Epithelial cell of proximal tubule (primary cell): Measurements from ENCODE around the gene ITPK1. TPM values are rescaled to one million over a fixed set of nuclear protein-coding genes. Genes with fewer than 3 reads are reported as not detected.

Experiments used
- DNase-seq: peaks from one replicate; pipeline ENCODE4 v3.0.0-alpha.2; 2011; ENCODE audit warnings: low read depth
- H3K4me3 ChIP-seq: 2 replicates; pipeline ENCODE4 v1.5.1; 2011; ENCODE audit warnings: low read depth, mild to moderate bottlenecking, low read length
- total RNA-seq: library from RNA; depleted of rRNA; stranded (reverse); fragments of >200 nt; gene quantifications from 2 replicates; pipeline ENCODE4 v1.2.3, GENCODE V29; 2015
- TF ChIP-seq, protein P1 (sequence below): conservative IDR thresholded peaks from 2 replicates; pipeline ENCODE4 v1.5.1; 2012; ENCODE audit warnings: low read depth, mild to moderate bottlenecking, low read length

Gene ITPK1
- total RNA-seq, 1 donor from 2014 or later, result 22.7 TPM

DNA sequence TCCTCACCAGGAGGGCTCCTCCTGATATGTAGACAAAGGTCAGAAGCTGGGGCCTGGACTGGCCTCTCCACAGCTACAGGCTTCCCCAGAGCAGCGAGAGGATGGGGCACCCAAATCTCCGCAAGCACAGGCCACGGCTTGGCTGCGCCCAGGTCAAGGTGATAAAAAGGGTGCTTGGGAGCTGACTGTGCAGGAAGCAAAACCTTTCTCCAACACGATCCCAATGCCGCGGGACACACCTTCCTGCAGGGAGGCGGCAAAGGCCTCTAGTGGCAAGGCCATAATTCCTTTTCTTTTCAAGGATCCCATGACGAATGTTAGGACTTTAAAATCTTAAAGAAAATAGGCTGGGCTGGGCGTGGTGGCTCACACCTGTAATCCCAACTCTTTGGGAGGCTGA is 13.6 kb downstream of the ITPK1 start:
- TF ChIP-seq, protein P1, sequence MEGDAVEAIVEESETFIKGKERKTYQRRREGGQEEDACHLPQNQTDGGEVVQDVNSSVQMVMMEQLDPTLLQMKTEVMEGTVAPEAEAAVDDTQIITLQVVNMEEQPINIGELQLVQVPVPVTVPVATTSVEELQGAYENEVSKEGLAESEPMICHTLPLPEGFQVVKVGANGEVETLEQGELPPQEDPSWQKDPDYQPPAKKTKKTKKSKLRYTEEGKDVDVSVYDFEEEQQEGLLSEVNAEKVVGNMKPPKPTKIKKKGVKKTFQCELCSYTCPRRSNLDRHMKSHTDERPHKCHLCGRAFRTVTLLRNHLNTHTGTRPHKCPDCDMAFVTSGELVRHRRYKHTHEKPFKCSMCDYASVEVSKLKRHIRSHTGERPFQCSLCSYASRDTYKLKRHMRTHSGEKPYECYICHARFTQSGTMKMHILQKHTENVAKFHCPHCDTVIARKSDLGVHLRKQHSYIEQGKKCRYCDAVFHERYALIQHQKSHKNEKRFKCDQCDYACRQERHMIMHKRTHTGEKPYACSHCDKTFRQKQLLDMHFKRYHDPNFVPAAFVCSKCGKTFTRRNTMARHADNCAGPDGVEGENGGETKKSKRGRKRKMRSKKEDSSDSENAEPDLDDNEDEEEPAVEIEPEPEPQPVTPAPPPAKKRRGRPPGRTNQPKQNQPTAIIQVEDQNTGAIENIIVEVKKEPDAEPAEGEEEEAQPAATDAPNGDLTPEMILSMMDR, result no peak
- no peak for DNase-seq
- H3K4me3 ChIP-seq, result no peak overlapping the region

DNA sequence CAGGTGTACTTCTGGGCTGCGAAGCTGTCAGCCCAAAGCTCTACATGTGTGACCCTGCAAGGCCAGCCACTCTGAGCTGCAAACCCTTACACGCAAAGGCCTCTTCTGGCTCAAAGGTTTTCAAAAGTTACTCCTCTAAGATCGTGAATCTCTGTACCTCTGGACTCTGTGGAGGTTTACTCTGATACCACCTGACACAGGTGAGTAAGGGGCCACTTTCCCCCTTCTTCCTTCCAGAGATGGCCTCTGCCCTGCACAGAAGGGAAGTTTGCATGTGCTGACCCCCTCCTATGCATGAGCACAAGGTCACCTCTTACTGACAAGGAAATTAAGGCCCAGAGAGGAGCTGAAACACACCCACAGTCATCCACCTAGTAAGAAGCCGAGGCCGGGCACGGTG is 14.5 kb downstream of the ITPK1 start:
- DNase-seq, result no peak
- H3K4me3 ChIP-seq, result no peak overlapping the region
- TF ChIP-seq, protein P1, result no peak

DNA sequence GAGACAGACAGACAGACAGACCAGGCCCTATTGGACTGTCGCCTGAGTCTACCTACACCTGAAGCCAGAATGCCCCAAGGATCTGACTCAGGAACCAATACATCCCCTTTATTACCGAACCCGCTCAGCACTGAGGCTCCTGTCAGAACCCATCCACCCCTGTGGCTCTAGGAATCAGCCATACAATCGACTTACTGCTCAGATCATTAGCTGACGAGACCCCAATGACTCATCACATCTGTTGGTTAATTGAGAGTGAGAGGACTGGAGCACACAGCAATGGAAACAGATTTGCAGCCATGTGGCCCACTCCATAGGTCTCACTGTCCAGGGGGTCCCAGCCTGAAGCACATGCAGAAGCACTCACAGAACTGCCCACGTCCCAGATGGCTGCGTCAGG is 15.2 kb downstream of the ITPK1 start:
- no peak for DNase-seq
- H3K4me3 ChIP-seq, result no peak overlapping the region
- TF ChIP-seq, protein P1, result no peak

DNA sequence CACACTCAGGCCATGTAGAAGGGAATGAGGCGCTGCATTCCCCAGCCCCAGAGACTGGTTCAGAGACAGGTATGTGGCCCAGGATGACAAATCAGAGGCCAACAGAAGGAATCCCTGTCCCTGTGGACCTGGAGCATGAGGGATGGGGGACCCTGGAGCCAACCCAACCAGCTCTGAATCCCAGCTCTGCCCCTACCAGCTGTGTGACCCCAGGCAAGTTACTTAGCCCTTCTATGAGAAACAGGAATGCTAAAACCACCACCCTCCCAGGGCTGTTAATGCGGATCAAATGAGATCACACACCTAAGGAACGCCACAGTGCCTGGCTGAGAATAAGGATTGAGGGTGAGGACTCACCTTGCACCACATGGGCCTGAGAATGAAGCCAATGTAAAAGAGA is 15.6 kb downstream of the ITPK1 start:
- no peak overlapping the region for H3K4me3 ChIP-seq
- TF ChIP-seq, protein P1, result no peak
- no peak for DNase-seq

DNA sequence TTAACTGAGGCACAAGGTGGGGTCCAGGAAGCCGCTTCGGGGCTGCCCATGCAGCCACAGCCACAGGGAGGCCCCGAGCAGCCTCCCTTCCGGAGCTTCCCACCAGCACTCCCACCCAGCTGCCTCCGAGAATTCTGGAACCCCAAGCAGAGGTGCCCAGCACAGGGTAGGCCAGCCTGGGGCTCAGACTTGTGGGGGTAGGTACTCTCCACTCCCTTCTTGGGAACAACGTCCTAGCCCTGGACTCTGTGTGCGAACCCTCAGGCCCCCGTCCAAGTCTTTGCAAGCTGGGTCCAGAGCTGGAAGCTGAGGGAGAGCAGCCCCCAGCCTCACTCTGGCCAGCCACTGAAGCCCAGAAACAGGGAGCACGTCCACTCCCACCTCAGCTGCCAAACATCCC is 16.1 kb downstream of the ITPK1 start:
- no peak for DNase-seq
- TF ChIP-seq, protein P1, result no peak

DNA sequence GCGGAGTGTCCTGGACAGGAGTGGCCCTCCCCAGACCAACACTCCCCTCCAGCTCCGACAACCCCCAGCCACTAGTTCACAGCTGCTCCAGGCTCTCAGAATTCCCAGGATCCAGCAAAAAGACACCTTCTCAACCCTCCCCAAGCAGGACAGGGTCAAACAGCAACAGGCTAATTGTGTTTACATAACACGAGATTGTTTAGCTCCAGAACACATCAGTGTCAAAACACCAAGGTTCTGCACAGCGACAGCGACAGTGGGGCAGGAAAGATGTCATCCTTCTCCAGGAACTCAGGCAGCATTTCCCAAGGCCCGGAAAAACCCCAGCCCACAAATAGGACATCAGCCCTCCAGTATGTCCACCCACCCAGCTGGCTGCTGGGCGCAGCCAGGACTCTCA is 16.5 kb downstream of the ITPK1 start:
- no peak overlapping the region for H3K4me3 ChIP-seq
- TF ChIP-seq, protein P1, result no peak
- DNase-seq, result no peak

More for the DNA sequence above, 16.1 kb downstream of the ITPK1 start:
- H3K4me3 ChIP-seq, result no peak overlapping the region

DNA sequence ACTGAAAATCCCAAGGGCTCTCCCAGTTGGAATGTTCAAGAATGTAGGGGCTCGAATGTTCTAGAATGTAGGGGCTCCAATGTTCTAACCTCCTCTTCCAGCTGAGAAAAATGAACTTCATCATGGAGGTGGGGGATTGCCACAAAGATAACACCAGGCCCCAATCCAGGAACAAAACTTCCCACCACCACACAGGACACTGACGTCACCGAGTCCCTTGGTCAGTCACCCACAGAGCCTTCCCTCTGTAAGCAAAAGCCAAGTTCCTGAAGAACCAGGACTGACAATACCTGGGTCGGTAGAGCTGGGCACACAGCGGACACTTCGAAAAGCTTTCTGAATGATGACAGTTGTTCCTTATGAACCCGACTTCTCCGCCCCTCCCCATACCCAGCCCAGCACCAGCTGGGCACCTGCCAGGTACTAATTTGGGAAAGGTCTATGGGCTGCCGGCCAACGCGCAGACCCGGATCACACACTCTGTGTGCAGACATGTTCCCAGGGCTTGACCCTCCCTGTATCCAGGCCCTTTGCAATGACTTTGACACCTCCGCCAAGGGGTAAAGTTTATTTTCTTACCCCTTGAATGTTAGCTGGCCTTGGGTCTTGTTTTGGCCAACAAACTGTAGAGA is 18.9 kb downstream of the ITPK1 start:
- TF ChIP-seq, protein P1, result no peak
- no peak for DNase-seq
- no peak overlapping the region for H3K4me3 ChIP-seq
